GM23338 (cell line): ENCODE data around the gene ITPRIPL1. TPM values are rescaled to one million over a fixed set of nuclear protein-coding genes. Genes with fewer than 3 reads are reported as not detected.

Experiments
- ATAC-seq: fragments of 200-7000 bp; cut with Tn5 transposase; 3 replicates; pipeline ENCODE4 v1.9.1; 2020
- DNase-seq: peaks from one replicate; pipeline ENCODE4 v3.0.0-alpha.2; 2015; ENCODE audit warnings: low spot score
- H2AFZ ChIP-seq: fragments of 200-600 bp; sonication (generic); 2 replicates; pipeline ENCODE4 v1.8.0; 2016; ENCODE audit warnings: antibody characterized with exemption, mild to moderate bottlenecking, moderate library complexity
- H3F3A ChIP-seq: fragments of 200-600 bp; sonication (generic); replicated peaks from 2 replicates; pipeline ENCODE4 v1.8.0; 2017; ENCODE audit warnings: antibody characterized with exemption, mixed run types, low read depth
- H3K27ac ChIP-seq: fragments of 200-600 bp; sonication (generic); 2 replicates; pipeline ENCODE4 v1.6.1; 2016; ENCODE audit warnings: low read depth
- H3K27me3 ChIP-seq: fragments of 200-600 bp; sonication (generic); 2 replicates; pipeline ENCODE4 v1.8.0; 2016; ENCODE audit warnings: mild to moderate bottlenecking, mixed run types, moderate library complexity; ENCODE audit not compliant: insufficient read depth
- H3K36me3 ChIP-seq: fragments of 200-600 bp; sonication (generic); 2 replicates; pipeline ENCODE4 v1.8.0; 2016; ENCODE audit warnings: mild to moderate bottlenecking; ENCODE audit not compliant: insufficient read depth
- H3K4me1 ChIP-seq: fragments of 200-600 bp; sonication (generic); 2 replicates; pipeline ENCODE4 v1.8.0; 2016; ENCODE audit warnings: mild to moderate bottlenecking, moderate library complexity; ENCODE audit not compliant: insufficient read depth
- H3K4me2 ChIP-seq: fragments of 200-600 bp; sonication (generic); 2 replicates; pipeline ENCODE4 v1.7.1; 2017; ENCODE audit warnings: mixed run types
- H3K4me3 ChIP-seq: fragments of 200-600 bp; sonication (generic); 2 replicates; pipeline ENCODE4 v1.6.1; 2016; ENCODE audit warnings: mixed run types
- H3K79me2 ChIP-seq: fragments of 200-600 bp; sonication (generic); replicated peaks from 2 replicates; pipeline ENCODE4 v1.8.0; 2017; ENCODE audit warnings: mild to moderate bottlenecking; ENCODE audit not compliant: insufficient read depth
- H3K9me2 ChIP-seq: fragments of 200-600 bp; sonication (generic); 2 replicates; pipeline ENCODE4 v1.8.0; 2017; ENCODE audit not compliant: insufficient read depth
- H4K20me1 ChIP-seq: fragments of 200-600 bp; sonication (generic); replicated peaks from 2 replicates; pipeline ENCODE4 v1.8.0; 2017; ENCODE audit warnings: mild to moderate bottlenecking; ENCODE audit not compliant: insufficient read depth
- H3K27ac Mint-ChIP-seq: 2 replicates; pipeline ENCODE4 v1.8.0; 2020; ENCODE audit warnings: inconsistent platforms, mild to moderate bottlenecking, moderate library complexity, mixed read lengths
- H3K27me3 Mint-ChIP-seq: 3 replicates; pipeline ENCODE4 v1.8.0; 2022; ENCODE audit warnings: low read depth, mild to moderate bottlenecking, moderate library complexity, mixed read lengths, inconsistent platforms; ENCODE audit not compliant: insufficient read depth, poor library complexity
- H3K36me3 Mint-ChIP-seq: 3 replicates; pipeline ENCODE4 v1.8.0; 2021; ENCODE audit warnings: low read depth, mild to moderate bottlenecking, inconsistent platforms, moderate library complexity, mixed read lengths
- H3K4me1 Mint-ChIP-seq: 3 replicates; pipeline ENCODE4 v1.8.0; 2020; ENCODE audit warnings: mild to moderate bottlenecking, inconsistent platforms, mixed read lengths
- H3K4me3 Mint-ChIP-seq: 3 replicates; pipeline ENCODE4 v1.8.0; 2021; ENCODE audit warnings: moderate library complexity, mild to moderate bottlenecking, inconsistent platforms, mixed read lengths
- H3K9me3 Mint-ChIP-seq: 3 replicates; pipeline ENCODE4 v1.8.0; 2020; ENCODE audit warnings: moderate library complexity, mild to moderate bottlenecking, inconsistent platforms, mixed read lengths
- ETS1 ChIP-seq: IDR thresholded peaks from 2 replicates; pipeline ENCODE4 v1.6.1; 2016; ENCODE audit warnings: antibody characterized with exemption
- JUNB ChIP-seq: IDR thresholded peaks from one replicate; pipeline ENCODE4 v1.6.1; 2016; ENCODE audit warnings: antibody characterized with exemption; ENCODE audit not compliant: unreplicated experiment
- POLR2AphosphoS5 ChIP-seq: IDR thresholded peaks from 2 replicates; pipeline ENCODE4 v1.6.1; 2016; ENCODE audit warnings: antibody characterized with exemption, low read depth
- polyA plus RNA-seq: library from polyadenylated mRNA; unstranded; fragments of >200 nt; fragmentation: Nextera tagmentation; extraction: Ambion mirVana; gene quantifications from 2 replicates; pipeline ENCODE4 v1.2.1, GENCODE V29; 2016
- total RNA-seq: library from RNA; depleted of rRNA; stranded (reverse); fragments of >200 nt; shearing (Covaris generic); gene quantifications from 2 replicates; pipeline ENCODE4 v1.2.3, GENCODE V29; 2014
- TF ChIP-seq, protein P1 (sequence below): IDR thresholded peaks from one replicate; pipeline ENCODE4 v1.6.1; 2018; ENCODE audit warnings: antibody characterized with exemption; ENCODE audit not compliant: unreplicated experiment
- TF ChIP-seq, protein P2 (sequence below): fragments of 250-450 bp; sonication (Bioruptor Pico); IDR thresholded peaks from 2 replicates; pipeline ENCODE4 v1.5.0; 2020; ENCODE audit warnings: mild to moderate bottlenecking, moderate library complexity

Gene ITPRIPL1
- total and polyA plus RNA-seq, 2 experiments from 2014 or later: 5.3 to 14.0 TPM

DNA sequence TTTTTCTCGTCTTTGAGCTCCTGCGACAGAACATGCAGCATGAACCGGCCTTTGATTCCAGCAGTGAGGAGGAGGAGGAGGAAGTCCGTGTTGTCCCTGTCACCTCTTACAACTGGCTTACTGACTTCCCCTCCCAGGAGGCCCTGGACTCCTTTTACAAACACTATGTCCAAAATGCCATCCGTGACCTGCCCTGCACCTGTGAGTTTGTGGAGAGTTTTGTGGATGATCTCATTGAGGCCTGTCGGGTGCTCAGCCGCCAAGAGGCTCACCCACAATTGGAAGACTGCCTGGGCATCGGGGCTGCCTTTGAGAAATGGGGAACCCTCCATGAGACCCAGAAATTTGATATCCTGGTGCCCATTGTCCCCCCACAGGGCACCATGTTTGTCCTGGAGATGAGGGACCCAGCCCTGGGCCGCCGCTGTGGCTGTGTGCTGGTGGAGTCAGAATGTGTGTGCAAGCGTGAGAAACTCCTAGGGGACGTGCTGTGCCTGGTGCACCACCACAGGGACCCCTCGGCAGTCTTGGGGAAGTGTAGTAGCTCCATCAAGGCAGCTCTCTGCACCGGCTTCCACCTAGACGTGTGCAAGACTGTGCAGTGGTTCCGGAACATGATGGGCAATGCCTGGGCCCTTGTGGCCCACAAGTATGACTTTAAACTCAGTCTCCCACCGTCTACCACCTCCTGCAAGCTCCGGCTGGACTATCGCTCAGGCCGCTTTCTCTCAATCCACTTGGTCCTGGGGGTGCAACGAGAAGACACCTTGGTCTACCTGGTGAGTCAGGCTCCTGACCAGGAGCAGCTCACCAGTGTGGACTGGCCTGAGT, 2.1 kb downstream of the ITPRIPL1 start:
- no peaks in the 10 kb centered on the region for H3K79me2 ChIP-seq
- H3K4me2 ChIP-seq: no peak overlapping the region
- no peaks in the 10 kb centered on the region for H3K9me2 ChIP-seq
- H3K4me3 ChIP-seq: no peak overlapping the region
- peaks cover 12% of the 10 kb centered on the region for H3K4me1 Mint-ChIP-seq
- H3F3A ChIP-seq: peaks cover 7% of the 10 kb centered on the region; the same call in 1 of the 2 replicates
- no peak for ATAC-seq
- H3K27me3 Mint-ChIP-seq: peaks cover 23% of the 10 kb centered on the region
- 0 out of 2 replicates have a peak, but pooled peaks cover 4% of the 10 kb centered on the region for H3K4me1 ChIP-seq
- H4K20me1 ChIP-seq: 0 out of 2 replicates have a peak, but pooled peaks cover 3% of the 10 kb centered on the region
- H3K27me3 ChIP-seq: peaks cover 39% of the 10 kb centered on the region
- no peaks in the 10 kb centered on the region for H3K9me3 Mint-ChIP-seq
- H3K36me3 ChIP-seq: no peaks in the 10 kb centered on the region
- TF ChIP-seq ETS1: no peak
- TF ChIP-seq, protein P1, sequence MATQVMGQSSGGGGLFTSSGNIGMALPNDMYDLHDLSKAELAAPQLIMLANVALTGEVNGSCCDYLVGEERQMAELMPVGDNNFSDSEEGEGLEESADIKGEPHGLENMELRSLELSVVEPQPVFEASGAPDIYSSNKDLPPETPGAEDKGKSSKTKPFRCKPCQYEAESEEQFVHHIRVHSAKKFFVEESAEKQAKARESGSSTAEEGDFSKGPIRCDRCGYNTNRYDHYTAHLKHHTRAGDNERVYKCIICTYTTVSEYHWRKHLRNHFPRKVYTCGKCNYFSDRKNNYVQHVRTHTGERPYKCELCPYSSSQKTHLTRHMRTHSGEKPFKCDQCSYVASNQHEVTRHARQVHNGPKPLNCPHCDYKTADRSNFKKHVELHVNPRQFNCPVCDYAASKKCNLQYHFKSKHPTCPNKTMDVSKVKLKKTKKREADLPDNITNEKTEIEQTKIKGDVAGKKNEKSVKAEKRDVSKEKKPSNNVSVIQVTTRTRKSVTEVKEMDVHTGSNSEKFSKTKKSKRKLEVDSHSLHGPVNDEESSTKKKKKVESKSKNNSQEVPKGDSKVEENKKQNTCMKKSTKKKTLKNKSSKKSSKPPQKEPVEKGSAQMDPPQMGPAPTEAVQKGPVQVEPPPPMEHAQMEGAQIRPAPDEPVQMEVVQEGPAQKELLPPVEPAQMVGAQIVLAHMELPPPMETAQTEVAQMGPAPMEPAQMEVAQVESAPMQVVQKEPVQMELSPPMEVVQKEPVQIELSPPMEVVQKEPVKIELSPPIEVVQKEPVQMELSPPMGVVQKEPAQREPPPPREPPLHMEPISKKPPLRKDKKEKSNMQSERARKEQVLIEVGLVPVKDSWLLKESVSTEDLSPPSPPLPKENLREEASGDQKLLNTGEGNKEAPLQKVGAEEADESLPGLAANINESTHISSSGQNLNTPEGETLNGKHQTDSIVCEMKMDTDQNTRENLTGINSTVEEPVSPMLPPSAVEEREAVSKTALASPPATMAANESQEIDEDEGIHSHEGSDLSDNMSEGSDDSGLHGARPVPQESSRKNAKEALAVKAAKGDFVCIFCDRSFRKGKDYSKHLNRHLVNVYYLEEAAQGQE: no peak
- DNase-seq: no peak
- H2AFZ ChIP-seq: no peak overlapping the region
- H3K4me3 Mint-ChIP-seq: no peak overlapping the region; the same call in 2 of the 3 replicates
- no peak overlapping the region for H3K27ac Mint-ChIP-seq
- no peak overlapping the region for H3K27ac ChIP-seq
- H3K36me3 Mint-ChIP-seq: peaks cover 24% of the 10 kb centered on the region

DNA sequence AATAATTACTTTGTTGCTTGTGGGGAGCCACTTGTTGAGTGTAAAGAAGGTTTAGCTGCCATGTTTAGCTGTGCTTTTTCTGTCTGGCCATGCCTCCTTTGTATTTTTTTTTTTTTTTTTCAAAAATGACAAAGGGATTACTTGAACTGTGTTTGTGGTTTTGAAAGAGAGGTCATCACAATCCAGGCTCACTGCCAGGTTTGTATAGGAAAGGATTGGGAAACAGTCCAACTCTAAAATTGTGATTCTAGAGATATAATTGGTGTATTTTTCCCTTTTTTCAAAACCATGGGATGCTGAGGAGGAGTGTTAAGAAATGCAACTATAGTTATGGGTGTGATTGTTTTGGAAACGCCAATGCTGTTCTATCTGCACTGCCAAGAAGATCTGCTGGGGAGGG, 4.3 kb downstream of the ITPRIPL1 start:
- no peaks in the 10 kb centered on the region for H3K9me2 ChIP-seq
- H3K36me3 ChIP-seq: no peaks in the 10 kb centered on the region
- peaks cover 17% of the 10 kb centered on the region for H3K27me3 ChIP-seq
- Mint-ChIP-seq H3K4me3 (no peak overlapping the region), H3K9me3 (no peaks in the 10 kb centered on the region), H3K27me3 (peaks cover 12% of the 10 kb centered on the region), H3K4me1 (peaks cover 13% of the 10 kb centered on the region), H3K36me3 (peaks cover 24% of the 10 kb centered on the region), H3K27ac (no peak overlapping the region)
- 0 out of 2 replicates have a peak, but pooled peaks cover 3% of the 10 kb centered on the region for H4K20me1 ChIP-seq
- H3F3A ChIP-seq: 0 out of 2 replicates have a peak, but pooled peaks cover 6% of the 10 kb centered on the region
- H3K4me1 ChIP-seq: 0 out of 2 replicates have a peak, but pooled peaks cover 4% of the 10 kb centered on the region
- no peak overlapping the region for H2AFZ ChIP-seq
- no peak for ATAC-seq
- H3K27ac ChIP-seq: no peak overlapping the region
- H3K79me2 ChIP-seq: no peaks in the 10 kb centered on the region
- no peak for DNase-seq
- no peak overlapping the region for H3K4me2 ChIP-seq
- no peak overlapping the region for H3K4me3 ChIP-seq
- TF ChIP-seq POLR2AphosphoS5 (no peak), JUNB (no peak)
- TF ChIP-seq, protein P2, sequence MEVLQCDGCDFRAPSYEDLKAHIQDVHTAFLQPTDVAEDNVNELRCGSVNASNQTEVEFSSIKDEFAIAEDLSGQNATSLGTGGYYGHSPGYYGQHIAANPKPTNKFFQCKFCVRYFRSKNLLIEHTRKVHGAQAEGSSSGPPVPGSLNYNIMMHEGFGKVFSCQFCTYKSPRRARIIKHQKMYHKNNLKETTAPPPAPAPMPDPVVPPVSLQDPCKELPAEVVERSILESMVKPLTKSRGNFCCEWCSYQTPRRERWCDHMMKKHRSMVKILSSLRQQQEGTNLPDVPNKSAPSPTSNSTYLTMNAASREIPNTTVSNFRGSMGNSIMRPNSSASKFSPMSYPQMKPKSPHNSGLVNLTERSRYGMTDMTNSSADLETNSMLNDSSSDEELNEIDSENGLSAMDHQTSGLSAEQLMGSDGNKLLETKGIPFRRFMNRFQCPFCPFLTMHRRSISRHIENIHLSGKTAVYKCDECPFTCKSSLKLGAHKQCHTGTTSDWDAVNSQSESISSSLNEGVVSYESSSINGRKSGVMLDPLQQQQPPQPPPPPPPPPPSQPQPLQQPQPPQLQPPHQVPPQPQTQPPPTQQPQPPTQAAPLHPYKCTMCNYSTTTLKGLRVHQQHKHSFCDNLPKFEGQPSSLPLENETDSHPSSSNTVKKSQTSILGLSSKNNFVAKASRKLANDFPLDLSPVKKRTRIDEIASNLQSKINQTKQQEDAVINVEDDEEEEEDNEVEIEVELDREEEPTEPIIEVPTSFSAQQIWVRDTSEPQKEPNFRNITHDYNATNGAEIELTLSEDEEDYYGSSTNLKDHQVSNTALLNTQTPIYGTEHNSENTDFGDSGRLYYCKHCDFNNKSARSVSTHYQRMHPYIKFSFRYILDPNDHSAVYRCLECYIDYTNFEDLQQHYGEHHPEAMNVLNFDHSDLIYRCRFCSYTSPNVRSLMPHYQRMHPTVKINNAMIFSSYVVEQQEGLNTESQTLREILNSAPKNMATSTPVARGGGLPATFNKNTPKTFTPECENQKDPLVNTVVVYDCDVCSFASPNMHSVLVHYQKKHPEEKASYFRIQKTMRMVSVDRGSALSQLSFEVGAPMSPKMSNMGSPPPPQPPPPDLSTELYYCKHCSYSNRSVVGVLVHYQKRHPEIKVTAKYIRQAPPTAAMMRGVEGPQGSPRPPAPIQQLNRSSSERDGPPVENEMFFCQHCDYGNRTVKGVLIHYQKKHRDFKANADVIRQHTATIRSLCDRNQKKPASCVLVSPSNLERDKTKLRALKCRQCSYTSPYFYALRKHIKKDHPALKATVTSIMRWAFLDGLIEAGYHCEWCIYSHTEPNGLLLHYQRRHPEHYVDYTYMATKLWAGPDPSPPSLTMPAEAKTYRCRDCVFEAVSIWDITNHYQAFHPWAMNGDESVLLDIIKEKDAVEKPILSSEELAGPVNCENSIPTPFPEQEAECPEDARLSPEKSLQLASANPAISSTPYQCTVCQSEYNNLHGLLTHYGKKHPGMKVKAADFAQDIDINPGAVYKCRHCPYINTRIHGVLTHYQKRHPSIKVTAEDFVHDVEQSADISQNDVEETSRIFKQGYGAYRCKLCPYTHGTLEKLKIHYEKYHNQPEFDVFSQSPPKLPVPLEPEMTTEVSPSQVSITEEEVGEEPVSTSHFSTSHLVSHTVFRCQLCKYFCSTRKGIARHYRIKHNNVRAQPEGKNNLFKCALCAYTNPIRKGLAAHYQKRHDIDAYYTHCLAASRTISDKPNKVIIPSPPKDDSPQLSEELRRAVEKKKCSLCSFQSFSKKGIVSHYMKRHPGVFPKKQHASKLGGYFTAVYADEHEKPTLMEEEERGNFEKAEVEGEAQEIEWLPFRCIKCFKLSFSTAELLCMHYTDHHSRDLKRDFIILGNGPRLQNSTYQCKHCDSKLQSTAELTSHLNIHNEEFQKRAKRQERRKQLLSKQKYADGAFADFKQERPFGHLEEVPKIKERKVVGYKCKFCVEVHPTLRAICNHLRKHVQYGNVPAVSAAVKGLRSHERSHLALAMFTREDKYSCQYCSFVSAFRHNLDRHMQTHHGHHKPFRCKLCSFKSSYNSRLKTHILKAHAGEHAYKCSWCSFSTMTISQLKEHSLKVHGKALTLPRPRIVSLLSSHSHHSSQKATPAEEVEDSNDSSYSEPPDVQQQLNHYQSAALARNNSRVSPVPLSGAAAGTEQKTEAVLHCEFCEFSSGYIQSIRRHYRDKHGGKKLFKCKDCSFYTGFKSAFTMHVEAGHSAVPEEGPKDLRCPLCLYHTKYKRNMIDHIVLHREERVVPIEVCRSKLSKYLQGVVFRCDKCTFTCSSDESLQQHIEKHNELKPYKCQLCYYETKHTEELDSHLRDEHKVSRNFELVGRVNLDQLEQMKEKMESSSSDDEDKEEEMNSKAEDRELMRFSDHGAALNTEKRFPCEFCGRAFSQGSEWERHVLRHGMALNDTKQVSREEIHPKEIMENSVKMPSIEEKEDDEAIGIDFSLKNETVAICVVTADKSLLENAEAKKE: no peak
- TF ChIP-seq, protein P1: no peak
